ENCODE measurements around the gene FAT4.

Gene FAT4

DNA sequence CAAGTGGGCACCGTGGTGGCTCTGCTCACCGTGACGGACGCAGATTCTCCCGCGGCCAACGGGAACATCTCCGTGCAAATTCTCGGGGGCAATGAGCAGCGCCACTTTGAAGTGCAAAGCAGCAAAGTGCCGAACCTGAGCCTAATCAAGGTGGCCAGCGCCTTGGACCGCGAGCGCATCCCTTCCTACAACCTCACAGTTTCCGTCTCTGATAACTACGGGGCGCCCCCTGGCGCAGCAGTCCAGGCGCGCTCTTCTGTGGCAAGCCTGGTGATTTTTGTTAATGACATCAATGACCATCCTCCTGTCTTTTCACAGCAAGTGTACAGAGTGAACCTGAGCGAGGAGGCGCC lies 2.7 kb downstream of the FAT4 start:
- DNase-seq: peak in 6 of 14 donors; percentile 11 to 59 (median 40)

DNA sequence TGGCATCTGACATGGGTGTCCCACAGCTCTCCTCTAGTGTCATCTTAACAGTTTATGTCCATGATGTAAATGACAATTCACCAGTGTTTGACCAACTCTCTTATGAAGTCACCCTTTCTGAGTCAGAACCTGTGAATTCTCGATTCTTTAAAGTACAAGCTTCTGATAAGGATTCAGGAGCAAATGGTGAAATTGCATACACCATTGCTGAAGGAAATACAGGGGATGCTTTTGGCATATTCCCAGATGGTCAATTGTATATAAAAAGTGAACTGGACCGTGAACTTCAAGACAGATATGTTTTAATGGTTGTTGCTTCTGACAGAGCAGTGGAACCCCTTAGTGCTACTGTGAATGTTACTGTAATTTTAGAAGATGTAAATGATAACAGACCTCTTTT lies 4.6 kb downstream of the FAT4 start:
- DNase-seq: no peak

DNA sequence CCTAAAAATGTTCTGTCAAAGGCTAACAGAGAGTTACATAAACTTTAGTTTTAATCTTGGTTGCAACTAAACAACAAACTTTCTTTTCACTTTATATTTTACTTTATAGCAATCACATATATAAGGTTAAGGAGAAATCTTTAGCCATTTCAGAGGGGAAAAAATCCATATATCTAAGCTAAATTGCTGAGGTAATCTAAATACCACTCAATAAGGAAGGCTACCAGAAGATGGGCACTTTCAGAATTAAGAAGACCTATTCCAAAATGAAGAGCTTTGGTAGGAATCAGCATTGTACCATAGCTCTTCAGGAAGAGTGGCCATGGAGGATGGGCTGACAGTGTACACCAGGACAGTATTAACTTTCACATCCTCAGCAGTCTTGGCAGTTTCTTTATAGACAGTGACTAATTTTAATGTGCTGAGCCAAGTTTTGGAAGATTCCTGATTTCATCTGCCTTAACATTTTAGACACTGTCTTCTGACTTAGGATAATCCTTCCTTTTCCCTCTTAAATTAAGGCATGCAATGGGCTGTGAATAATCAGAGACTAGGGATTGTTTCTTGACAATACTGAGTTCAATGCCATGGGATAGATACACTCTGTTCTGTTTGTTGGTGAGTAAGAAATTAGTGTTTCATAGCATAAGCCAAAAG lies 7.1 kb downstream of the FAT4 start:
- no peak for DNase-seq

DNA sequence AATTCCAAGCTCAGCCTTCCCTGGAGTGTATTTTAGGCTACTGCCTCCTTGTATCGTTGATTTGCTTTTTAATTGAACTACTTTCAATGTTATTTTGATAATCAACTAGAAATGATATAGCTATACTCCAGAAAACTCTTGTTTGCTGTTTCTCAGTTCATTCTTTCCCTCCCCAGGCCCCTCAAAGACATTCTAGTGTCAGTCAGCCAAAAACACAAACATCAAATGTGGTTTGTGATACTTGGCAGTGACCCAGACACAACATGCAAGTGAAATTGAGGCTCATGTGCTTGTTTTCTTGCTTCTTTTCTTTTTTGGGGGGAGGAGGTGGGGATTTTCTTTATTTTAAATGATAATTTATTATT lies 7.6 kb downstream of the FAT4 start:
- DNase-seq: no peak

DNA sequence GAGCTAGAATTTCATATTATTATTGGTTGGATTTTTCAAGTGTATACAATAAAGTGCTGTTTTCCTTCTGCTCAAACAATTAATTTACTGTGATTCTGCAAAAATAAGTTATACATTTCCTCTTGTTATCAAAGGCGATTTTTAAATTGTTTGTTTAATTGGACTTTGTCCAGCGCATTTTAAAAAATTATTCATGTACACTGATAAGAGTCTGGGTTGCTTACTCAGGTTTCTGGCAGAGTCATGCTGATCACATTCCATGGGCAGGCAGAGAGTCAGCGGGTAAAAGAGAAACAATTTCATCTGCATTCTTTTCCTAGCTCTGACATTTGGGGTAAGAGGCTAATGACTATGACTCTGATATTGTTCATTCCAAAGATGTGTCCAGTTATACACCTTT lies 8.9 kb downstream of the FAT4 start:
- DNase-seq: no peak

DNA sequence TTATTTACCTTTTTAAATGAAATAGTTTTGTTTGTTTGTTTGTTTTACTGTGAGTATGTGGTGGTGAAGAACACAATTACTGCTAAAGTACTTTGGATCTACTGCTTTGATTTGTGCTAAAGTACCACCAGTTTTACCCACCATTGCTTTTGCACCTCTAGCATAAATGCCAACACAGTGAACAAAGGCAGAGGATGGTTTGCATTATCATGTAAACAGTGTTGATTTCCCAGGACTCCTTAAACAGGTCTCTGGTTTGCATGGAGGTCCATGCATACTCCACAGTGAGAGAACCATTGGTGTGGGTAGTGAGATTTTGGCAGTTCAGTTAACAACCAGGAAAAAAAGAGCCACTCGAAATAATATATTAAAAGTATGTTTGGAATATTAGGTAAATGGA lies 11.0 kb downstream of the FAT4 start:
- DNase-seq: no peak

DNA sequence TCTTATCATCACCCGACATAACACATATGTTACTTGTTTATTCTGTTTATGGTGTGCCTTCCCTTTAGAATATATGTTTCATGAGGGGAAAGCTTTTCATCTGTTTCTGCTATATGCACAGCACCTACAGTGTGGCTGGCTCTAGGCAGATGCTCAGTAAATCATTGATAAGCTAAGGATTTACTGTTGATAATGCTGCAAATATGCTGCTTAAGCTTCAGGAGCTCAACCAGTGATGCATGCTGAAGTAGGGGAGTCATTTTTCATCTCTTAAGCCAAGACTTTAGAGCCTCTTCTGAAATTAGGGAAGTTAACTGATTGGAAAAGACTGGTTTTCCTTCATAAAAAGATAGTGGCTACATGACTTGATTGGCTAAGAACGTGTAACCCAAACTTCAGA lies 16.4 kb downstream of the FAT4 start:
- no peak for DNase-seq

DNA sequence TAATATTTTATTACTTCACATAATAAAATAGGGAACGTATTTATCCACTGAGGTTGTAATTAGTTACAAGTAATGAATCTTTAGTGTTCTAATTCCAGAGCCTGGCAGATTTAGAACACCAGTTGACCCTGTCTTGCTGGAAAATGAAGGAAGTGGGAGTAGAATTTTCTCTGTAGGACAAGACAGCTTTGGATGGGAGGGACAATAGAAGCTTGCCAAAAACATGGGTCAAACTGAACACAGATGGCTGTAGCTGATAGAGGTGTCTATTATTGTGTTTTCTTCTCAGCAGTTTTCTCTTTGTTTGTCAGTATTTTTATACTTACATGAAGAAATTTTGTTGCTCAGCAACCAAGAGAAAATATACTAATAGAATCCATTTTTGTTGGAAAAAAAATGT lies 20.2 kb downstream of the FAT4 start:
- no peak for DNase-seq

DNA sequence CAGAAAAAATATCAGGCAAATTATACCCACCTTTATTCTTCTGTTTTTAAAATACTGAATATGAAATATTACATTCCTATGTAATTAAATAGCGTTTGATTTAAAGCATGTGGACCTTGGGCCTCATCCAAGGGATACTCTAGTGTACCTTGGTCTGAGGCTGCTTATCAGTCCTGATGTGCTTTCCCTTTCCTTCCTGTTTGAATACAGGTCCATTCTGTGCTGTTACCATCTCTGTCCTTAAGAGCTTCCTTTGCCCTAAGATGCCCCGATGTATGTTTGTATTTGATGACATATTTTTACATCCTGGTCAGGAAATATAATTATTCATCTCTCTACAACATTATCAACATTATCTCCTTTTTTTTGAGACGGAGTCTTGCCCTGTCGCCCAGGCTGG lies 24.1 kb downstream of the FAT4 start:
- DNase-seq: no peak

DNA sequence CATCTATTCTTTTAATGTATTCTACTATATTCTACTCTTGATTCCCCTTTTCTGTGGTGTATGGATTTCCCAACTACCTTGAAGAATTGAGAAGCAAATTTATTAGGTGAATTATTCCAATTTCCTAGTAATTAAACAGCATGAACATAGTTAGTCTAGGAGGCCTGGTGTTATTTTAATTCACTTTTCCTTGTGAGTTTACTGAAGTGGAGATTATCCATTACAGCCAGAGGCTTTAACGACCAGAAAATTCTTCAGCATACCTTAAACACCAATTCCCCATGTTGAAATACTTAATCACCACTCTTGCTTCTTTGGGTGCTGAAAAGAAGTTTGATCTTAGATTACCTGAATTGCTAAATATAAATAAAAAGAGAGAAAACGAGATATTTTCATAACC lies 29.4 kb downstream of the FAT4 start:
- no peak for DNase-seq

DNA sequence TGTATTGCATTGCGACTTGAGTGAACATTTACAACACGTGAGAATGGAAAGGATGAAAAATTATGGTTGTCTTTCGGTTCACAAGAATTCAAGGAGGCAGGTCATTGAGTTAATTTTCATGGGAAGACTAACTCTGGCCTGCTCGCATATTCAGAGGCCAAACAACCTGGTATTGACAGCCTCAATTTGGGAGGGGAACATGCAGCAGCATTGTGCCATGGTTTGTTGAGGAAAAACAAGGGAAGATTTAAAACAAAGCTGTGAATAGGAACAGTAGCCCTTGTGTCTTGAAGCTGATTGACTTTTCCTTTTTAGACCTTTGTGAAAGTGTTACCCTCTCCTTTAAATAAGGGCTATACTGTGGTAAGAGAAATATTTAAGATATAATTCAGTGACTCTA lies 31.9 kb downstream of the FAT4 start:
- DNase-seq: no peak

DNA sequence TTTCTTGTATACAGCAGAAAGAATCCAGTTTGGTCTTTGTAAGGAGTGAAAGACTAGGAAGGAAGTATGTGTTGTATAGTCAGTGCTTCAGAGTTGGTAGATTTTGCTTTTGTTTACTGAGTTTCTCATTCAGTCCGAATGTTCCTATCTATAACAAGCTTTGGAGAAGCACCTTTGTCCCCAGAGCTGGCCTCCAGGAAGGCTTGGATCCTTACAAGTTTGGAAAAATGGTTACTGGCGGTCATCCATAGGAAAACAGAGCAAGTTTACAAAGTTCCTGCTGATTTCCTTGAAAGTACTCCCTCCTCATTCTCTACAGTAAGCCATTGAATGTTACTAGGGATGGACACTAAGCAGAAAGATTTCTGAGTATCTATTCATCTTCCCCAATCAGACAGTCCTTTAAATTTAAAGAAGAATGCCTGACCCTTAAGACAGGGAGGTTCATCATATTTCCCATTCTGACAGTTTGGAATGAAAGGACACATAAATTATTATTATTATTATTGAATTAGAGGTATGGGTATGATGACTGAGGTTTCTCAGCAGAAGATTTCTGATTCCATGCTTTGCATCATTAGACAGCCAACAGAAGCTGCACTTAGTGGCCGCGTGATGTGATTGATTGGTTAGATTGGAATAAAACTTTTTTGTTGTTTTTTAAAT lies 35.8 kb downstream of the FAT4 start:
- peak in 4 of 14 donors; percentile 2 to 29 (median 7) for DNase-seq

DNA sequence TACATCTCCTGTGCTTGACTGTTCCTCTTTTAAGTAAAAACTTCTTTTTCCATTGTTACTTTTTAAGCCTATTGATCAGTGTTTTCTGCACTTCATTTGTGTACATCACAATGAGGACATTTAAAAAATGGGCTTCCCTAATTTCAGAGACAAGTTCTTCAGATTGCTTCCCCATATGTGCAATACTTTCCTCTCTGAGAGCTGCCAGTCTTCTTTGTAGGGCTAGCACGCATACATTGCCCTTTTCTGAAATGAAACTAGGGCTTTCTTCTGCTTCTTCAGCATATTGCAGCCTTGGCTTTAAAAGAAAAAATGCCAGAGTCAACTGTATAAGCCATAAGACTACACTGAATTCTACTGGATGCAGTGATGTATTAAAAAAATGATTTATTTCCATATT lies 37.8 kb downstream of the FAT4 start:
- DNase-seq: no peak

DNA sequence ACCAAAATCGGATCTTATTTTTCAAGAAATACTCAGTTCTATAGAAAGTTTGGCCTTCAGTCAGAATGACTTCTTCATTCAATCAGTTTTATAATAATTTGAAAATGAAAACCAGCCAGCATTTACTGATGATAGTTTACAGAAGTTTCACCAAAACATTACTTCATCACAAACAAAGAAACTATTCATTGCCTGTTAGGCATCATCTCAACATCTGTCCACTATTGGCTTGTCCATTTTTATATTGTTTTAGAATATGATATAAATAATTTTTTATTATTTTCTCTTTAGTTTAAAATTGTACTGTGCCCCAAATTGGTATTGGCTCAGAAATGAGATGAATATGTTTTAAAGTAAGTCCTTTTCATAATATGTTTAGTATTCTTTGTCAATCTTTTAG lies 38.4 kb downstream of the FAT4 start:
- no peak for DNase-seq

DNA sequence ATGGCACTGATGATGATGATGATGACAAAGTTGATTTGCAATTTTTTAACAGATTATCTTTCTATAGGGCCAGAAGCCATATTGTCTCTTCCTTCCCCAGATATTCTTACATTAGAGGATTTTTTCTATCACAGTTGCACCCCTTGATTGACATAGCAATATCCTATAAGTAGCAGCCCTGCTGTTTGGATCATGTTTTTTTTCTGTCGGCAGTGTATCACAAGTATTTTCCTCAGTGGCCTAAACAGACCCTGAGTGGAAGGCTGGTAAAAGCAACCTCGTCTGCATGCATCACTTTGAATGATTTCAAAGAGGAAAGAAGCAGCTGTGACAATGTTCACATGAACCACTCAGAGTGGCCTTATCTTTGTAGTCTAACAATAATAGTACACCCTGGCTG lies 41.0 kb downstream of the FAT4 start:
- DNase-seq: no peak

DNA sequence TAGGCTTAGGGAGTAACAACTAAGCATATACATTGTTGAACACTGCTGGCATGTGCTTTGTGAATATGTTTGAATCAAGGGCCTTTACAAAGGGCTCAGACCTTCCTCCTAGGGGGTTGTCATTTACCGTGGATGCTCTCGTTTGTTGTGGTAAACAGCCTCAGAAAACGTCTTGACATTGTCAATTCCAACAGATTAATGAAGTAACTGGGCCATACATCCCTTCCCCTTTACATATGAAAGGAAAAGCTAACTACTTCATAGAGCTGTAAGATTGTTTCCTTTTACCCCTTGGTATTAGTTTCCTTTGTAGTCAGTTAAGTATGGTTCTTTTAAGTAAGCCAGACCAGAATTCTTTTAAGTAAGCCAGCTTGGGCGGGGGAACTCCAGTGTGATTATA lies 42.9 kb downstream of the FAT4 start:
- DNase-seq: no peak

DNA sequence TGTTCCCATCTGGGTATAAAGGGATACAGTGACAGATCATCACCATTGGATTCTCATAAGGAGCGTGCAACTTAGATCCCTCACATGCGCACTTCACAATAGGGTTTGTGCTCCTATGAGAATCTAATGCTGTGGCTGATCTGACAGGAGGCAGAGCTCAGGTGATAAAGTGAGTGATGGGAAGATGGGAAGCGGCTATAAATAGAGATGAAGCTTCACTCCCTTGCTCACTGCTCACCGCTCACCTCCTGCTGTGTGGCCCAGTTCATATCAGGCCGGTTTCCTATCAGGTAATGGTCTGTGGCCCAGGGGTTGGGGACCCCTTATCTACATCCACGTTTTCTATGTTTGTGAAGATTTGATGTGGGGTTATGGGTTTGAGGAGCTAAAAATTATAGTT lies 43.7 kb downstream of the FAT4 start:
- DNase-seq: no peak

DNA sequence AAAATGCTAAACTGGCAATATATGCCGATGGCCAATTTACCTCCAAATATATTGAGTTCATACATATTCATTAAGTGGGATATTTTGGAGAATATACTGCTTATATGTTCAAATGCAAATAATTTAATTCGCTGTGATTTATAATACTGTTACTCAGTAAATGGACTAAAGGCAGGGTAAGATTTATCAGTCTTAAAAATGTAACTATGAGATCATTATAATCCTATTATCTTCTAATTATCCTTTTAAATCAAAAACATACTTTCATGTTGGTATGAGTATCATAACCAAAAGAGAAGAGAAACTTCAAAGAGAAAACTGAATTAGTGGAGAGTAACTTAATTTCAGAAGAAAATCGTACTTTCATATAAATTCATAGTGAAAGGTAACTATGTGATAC lies 44.6 kb downstream of the FAT4 start:
- no peak for DNase-seq

DNA sequence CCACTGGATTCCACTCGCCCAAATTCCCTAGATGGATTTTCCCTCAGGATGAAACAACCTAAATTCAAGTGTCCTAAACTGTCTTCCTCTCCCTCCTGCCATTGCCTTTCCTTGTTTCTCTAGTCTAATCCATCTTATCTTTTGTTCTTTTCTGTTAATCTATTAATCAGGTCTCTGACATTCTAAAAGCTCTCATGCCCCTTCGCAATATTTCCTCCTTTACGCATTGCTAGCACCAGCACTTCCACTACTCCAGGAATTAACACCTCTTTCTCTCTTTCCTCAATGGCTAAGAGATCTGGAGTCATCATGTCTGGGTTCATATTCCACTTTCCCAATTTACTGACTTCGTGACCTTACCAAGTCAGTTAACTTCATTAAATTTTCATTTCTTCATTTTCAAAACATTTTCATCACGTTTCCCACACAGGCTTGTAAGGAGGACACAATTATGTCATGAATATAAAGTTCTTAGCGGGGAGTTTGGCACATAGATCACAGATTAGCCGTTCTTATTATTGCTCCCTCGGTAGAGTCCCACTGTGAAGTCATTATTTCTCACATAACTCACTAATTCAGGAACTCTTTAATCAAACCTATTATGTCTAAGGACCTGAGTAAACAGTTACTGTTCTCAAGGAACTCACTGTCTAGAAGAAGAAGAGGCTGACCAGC lies 45.3 kb downstream of the FAT4 start:
- no peak for DNase-seq

DNA sequence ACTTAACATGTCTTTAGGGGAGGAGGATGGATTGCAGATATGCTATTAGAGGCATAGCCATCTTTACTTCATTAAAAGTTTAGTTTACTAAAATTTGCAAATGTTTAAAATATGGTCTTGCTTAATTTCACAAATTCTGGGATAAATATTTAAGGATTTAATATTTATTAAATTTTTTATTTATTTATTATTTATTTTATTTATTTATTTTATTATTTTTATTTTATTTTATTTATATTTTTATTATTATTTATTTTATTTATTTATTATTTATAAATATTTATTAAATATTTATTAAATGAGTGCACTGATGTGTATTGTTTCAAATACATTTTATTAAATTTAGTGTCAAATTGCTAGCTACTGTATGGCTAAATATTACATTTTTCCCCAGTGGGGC lies 46.0 kb downstream of the FAT4 start:
- DNase-seq: no peak
